T-helper 17 cell (primary cell): ENCODE results near the gene RTN4R. TPM values are rescaled to one million over a fixed set of nuclear protein-coding genes. Genes with fewer than 3 reads are reported as not detected.

ENCODE experiments used
- ATAC-seq: fragments of 150-1000 bp; cut with Tn5 transposase; 2 replicates; pipeline ENCODE4 v1.10.0; 2021; ENCODE audit warnings: mild to moderate bottlenecking, moderate library complexity
- DNase-seq, 3 donors: peaks; one replicate each; pipeline versions ENCODE4 v3.0.0 to v3.0.0-alpha.2; 2020 to 2021
- H3K9me3 ChIP-seq: one replicate; pipeline ENCODE4 v1.7.0; 2013; ENCODE audit warnings: low read length, mild to moderate bottlenecking; ENCODE audit not compliant: control insufficient read depth, poor library complexity, severe bottlenecking
- H3K27ac Mint-ChIP-seq: one replicate; pipeline ENCODE4 v1.8.0; 2022; ENCODE audit warnings: mild to moderate bottlenecking, moderate library complexity, mixed read lengths
- H3K27me3 Mint-ChIP-seq: one replicate; pipeline ENCODE4 v1.8.0; 2022; ENCODE audit warnings: mixed read lengths
- H3K36me3 Mint-ChIP-seq: one replicate; pipeline ENCODE4 v1.8.0; 2022; ENCODE audit warnings: low read depth, mixed read lengths
- H3K4me1 Mint-ChIP-seq: one replicate; pipeline ENCODE4 v1.8.0; 2022; ENCODE audit warnings: mild to moderate bottlenecking, mixed read lengths
- H3K4me3 Mint-ChIP-seq: one replicate; pipeline ENCODE4 v1.8.0; 2022; ENCODE audit warnings: mild to moderate bottlenecking, moderate library complexity, mixed read lengths
- total RNA-seq, 4 donors: library from RNA in 2 of 4; stranded (reverse) in 2 of 4; gene quantifications; one replicate each; pipeline ENCODE4 v1.2.3 and lab custom pipeline; 2022 to 2026

Gene RTN4R
- total RNA-seq, 2 donors from 2014 or later = 0.68 to 2.1 TPM

DNA sequence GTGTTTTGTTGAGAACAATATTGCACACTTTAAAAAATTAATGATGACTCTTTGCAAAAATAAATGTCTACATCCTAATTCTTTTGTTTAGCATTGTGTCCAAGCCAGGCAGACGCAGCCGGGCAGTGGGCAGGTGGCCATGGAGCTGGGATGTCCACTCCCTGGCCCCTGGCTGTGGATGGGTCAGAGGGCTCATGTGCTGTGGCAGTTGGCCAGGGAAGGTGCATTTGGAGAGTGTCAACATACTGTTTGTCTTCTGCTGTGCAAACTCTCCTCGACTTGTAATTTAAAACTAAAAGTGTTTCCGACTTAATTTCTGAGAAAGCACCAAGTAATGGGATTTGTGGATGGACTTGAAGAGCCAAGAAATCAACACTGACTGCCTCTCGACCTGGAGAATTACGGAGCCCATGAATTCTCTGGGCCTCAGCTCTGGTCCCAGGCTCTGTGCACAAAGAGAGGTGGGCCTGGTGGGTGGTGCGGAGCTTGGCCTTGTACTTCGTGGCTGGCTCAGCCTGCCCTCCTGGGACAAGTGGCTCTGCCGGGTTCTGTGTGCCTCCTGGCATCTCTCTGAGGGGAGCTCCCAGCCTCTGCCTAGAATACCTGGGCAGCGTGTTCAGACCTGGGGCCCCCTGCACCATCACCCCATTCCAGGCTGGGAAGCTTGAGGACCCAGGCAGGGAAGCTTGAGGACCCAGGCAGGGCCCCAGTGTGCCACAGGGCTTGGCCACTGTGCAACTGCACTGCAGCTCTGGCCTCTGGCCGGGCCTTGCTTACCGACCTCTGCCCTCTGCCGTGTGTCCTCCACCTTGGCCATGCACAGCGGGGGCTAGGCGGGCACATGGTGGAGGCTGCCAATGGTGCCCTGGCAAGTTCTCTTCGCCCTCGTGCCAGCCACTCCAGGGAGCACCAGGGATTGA is 46.4 kb downstream of the RTN4R start:
- H3K27ac Mint-ChIP-seq = no peak overlapping the region
- H3K36me3 Mint-ChIP-seq = no peaks in the 10 kb centered on the region
- peaks cover 5% of the 10 kb centered on the region for H3K27me3 Mint-ChIP-seq
- DNase-seq (no peak), ATAC-seq (no peak)
- no peaks in the 10 kb centered on the region for H3K4me1 Mint-ChIP-seq
- no peak overlapping the region for H3K4me3 Mint-ChIP-seq
- no peaks in the 10 kb centered on the region for H3K9me3 ChIP-seq

DNA sequence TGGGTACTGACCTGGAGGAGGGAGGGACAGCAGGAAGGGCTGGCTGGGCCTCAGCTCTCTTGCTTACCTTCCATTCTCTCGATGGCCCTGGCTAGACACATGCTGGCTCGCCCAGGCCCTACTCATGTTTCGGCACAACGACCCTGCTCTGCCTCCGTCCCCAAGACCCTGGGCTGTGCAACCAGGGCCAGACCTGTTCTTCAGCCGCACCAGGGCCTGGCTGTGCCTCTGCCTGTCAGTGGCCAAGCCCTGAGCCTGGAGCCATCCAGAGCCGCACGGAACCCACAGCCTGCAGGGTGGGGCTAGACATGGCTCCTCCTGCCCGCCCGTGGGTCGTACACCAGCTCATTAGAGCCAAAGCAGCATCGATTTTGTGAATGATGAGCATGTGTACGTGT is 47.5 kb downstream of the RTN4R start:
- peaks cover 5% of the 10 kb centered on the region for H3K27me3 Mint-ChIP-seq
- ATAC-seq (no peak), DNase-seq (no peak)
- H3K9me3 ChIP-seq = no peaks in the 10 kb centered on the region
- H3K4me3 Mint-ChIP-seq = no peak overlapping the region
- H3K36me3 Mint-ChIP-seq = no peaks in the 10 kb centered on the region
- no peaks in the 10 kb centered on the region for H3K4me1 Mint-ChIP-seq
- H3K27ac Mint-ChIP-seq = no peak overlapping the region

DNA sequence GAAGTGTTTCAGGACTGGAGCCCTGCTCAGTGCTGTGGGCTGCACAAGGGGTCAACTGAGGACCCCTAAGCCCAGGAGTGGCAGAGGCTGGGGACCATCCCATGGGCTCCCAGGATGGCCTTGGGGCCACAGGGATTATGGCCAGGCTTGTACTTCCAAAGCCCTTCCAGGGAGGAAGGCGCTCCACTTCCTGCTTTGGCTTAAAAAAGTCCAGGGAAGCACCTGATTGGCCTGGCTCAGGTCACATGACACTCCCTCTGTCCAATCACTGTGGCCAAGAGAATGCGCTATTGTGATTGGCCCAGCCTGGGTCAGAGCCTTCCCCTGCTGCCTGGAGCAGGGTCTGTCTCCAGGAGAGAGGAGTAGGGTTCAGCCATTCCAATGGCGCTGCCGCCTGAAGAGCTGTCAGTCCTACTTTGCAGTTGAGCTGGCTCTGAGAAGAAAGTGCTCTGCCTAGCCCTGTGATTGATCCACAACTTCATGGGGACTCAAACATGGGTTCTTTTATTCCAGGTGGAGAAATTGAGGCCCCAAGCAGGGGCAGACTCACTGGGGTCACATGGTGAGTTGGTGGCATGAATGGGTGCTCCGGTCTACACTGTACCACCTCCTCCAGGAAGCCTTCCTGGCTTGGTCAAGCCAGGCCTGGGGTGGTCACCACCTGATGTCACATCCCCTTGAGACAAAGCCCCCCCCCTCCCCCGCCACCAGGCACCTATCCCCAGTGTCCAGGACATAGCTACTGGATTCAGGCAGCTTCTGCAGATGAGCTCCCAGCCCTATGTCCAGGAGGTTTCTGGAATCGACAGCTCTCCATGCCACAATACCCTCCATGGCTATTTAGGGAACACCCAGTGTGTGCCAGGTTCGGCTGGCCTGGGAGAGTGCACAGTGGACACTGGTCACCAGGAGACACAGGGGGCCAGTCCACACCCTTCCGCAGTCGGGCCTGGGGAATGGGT is 48.2 kb downstream of the RTN4R start:
- H3K27ac Mint-ChIP-seq = no peak overlapping the region
- no peak for ATAC-seq
- no peak overlapping the region for H3K4me3 Mint-ChIP-seq

DNA sequence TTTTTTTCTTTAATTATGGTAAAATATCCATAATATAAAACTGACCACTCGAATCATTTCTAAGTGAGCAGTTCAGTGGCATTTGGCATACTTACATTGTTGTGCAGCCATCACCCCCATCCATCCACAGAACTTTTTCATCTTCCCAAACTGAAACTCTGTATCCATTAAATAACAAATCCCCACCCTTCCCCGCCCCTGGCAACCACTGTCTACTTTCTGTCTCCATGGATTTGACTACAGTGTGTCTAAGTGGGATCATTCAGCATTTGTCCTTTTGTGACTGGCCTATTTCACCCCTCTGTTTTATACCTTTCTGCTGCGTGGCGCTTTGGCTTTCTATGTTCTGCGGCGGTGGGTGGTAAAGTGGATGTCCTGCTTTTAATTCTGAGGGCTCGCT is 49.1 kb downstream of the RTN4R start:
- Mint-ChIP-seq H3K36me3 (no peaks in the 10 kb centered on the region), H3K27me3 (peaks cover 5% of the 10 kb centered on the region), H3K4me3 (no peak overlapping the region), H3K27ac (no peak overlapping the region), H3K4me1 (no peaks in the 10 kb centered on the region)
- DNase-seq (no peak), ATAC-seq (no peak)
- H3K9me3 ChIP-seq = no peaks in the 10 kb centered on the region

More for the DNA sequence above, 48.2 kb downstream of the RTN4R start:
- no peaks in the 10 kb centered on the region for H3K4me1 Mint-ChIP-seq
- H3K27me3 Mint-ChIP-seq = peaks cover 5% of the 10 kb centered on the region
- no peaks in the 10 kb centered on the region for H3K9me3 ChIP-seq
- H3K36me3 Mint-ChIP-seq = no peaks in the 10 kb centered on the region
- no peak for DNase-seq

- no peak overlapping the region for H3K4me3 Mint-ChIP-seq
- H3K27ac Mint-ChIP-seq = no peak overlapping the region
- no peaks in the 10 kb centered on the region for H3K9me3 ChIP-seq
- H3K4me1 Mint-ChIP-seq = no peaks in the 10 kb centered on the region
- H3K27me3 Mint-ChIP-seq = peaks cover 5% of the 10 kb centered on the region
- H3K36me3 Mint-ChIP-seq = no peaks in the 10 kb centered on the region
- DNase-seq (no peak), ATAC-seq (no peak)
Measured at GRCh38 chr22:20218326-20218872, 49.7 kb downstream of the RTN4R start.

- no peaks in the 10 kb centered on the region for H3K36me3 Mint-ChIP-seq
- H3K4me1 Mint-ChIP-seq = no peaks in the 10 kb centered on the region
- H3K27ac Mint-ChIP-seq = no peak overlapping the region
- ATAC-seq (no peak), DNase-seq (no peak)
- no peaks in the 10 kb centered on the region for H3K9me3 ChIP-seq
- H3K4me3 Mint-ChIP-seq = no peak overlapping the region
- peaks cover 5% of the 10 kb centered on the region for H3K27me3 Mint-ChIP-seq
Measured at GRCh38 chr22:20217563-20217962, 50.6 kb downstream of the RTN4R start.

DNA sequence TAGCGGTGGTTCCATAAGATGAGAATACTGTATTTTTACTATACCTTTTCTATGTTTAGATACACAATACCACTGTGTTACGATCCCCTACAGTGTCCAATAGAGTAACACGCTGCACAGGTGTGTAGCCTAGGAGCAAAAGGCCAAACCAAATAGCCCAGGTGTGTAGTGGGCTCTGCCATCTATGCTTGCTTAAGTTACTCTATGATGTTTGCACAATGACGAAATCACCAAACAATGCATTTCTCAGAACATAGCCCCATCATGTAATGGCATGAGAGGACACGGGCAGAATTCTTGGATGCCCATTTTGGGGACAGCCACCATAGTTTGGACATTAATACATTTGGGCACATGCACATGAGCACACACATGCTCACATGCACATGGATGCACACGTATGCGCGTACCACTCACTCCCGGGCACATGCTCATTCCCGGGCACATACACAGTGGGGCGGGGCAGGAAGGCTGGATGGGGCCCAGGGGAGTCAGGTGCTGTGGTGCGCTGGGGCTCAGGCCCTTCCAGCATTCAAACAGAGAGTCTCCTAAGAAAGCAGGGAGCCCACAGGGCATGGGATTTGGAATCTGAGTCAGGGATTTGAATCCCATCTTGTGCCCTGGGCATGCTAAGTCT is 51.1 kb downstream of the RTN4R start:
- ATAC-seq = no peak
- no peaks in the 10 kb centered on the region for H3K9me3 ChIP-seq
- no peaks in the 10 kb centered on the region for H3K36me3 Mint-ChIP-seq
- no peak for DNase-seq
- H3K27ac Mint-ChIP-seq = no peak overlapping the region
- H3K4me1 Mint-ChIP-seq = peaks cover 2% of the 10 kb centered on the region
- no peak overlapping the region for H3K4me3 Mint-ChIP-seq
- peaks cover 5% of the 10 kb centered on the region for H3K27me3 Mint-ChIP-seq

DNA sequence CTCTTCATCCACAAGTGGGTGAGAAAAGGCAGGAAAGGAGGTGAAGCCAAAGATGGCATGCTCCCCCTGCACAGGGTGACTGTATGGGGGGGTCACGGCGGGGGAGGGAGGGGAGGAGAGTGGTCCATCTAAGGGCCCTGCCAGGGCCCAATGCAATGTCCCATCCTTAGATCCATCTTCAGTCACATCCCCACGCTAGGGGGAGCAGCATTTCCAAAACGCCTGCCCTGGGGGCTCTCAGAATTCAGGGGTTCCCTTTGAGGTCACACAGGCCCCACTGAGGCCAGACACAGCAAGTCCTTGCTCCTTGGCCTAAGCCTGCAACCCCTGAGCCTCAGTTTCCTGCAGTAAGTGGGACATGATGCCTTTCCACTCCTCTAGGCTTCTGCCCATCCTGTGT is 52.4 kb downstream of the RTN4R start:
- ATAC-seq (no peak), DNase-seq (no peak)
- Mint-ChIP-seq H3K27ac (no peak overlapping the region), H3K36me3 (no peaks in the 10 kb centered on the region), H3K4me3 (no peak overlapping the region), H3K4me1 (peaks cover 2% of the 10 kb centered on the region), H3K27me3 (peaks cover 5% of the 10 kb centered on the region)
- H3K9me3 ChIP-seq = no peaks in the 10 kb centered on the region

- H3K36me3 Mint-ChIP-seq = no peaks in the 10 kb centered on the region
Measured at GRCh38 chr22:20214853-20215252, 53.3 kb downstream of the RTN4R start.

GRCh38 chr22:20213833-20214708 is 54.0 kb downstream of the RTN4R start:
- H3K4me3 Mint-ChIP-seq = no peak overlapping the region
- H3K36me3 Mint-ChIP-seq = no peaks in the 10 kb centered on the region
- peaks cover 2% of the 10 kb centered on the region for H3K4me1 Mint-ChIP-seq
- no peaks in the 10 kb centered on the region for H3K9me3 ChIP-seq
- no peak for DNase-seq
- H3K27me3 Mint-ChIP-seq = peaks cover 5% of the 10 kb centered on the region
- H3K27ac Mint-ChIP-seq = no peak overlapping the region
- no peak for ATAC-seq

More at GRCh38 chr22:20214853-20215252, 53.3 kb downstream of the RTN4R start:
- peaks cover 2% of the 10 kb centered on the region for H3K4me1 Mint-ChIP-seq
- no peak overlapping the region for H3K4me3 Mint-ChIP-seq
- H3K27me3 Mint-ChIP-seq = peaks cover 5% of the 10 kb centered on the region
- no peak overlapping the region for H3K27ac Mint-ChIP-seq
- no peak for DNase-seq
- H3K9me3 ChIP-seq = no peaks in the 10 kb centered on the region
- ATAC-seq = no peak

GRCh38 chr22:20212754-20213699 is 55.1 kb downstream of the RTN4R start:
- Mint-ChIP-seq H3K4me3 (no peak overlapping the region), H3K27ac (no peak overlapping the region), H3K27me3 (no peaks in the 10 kb centered on the region), H3K36me3 (no peaks in the 10 kb centered on the region), H3K4me1 (peaks cover 6% of the 10 kb centered on the region)
- no peak for DNase-seq
- H3K9me3 ChIP-seq = no peaks in the 10 kb centered on the region
- ATAC-seq = no peak
